NCI-H2029 treated with DMSO at 0.1 percent for 48 hours (cell line): ENCODE results near the gene GALM.
"Not testable (repeated sequence)": the region's sequence is repeated elsewhere in the genome, so short reads cannot be mapped to it uniquely, and the experiment has no call there.

Source experiments
- DNase-seq: peaks from one replicate; lab custom pipeline; 2025; lab: John Stamatoyannopoulos, UW

GALM gene

GRCh38 chr2:38682008-38682575 lies 16.2 kb downstream of the GALM start:
- DNase-seq = no peak

GRCh38 chr2:38682620-38683019 lies 16.7 kb downstream of the GALM start:
- not testable (repeated sequence) for DNase-seq

GRCh38 chr2:38683766-38684165 lies 17.9 kb downstream of the GALM start:
- DNase-seq = no peak

GRCh38 chr2:38685116-38685735 lies 19.3 kb downstream of the GALM start:
- no peak for DNase-seq

- no peak for DNase-seq
These were observed 24.8 kb downstream of the GALM start for GRCh38 chr2:38690499-38691420.

GRCh38 chr2:38691994-38692393 lies 26.1 kb downstream of the GALM start:
- DNase-seq = no peak

GRCh38 chr2:38692636-38693318 lies 26.9 kb downstream of the GALM start:
- DNase-seq = no peak

GRCh38 chr2:38697116-38697840 lies 31.4 kb downstream of the GALM start:
- no peak for DNase-seq

- DNase-seq = no peak
These were observed 32.6 kb downstream of the GALM start for GRCh38 chr2:38698467-38699003.

- no peak for DNase-seq
These were observed 34.3 kb downstream of the GALM start for GRCh38 chr2:38700113-38700785.

GRCh38 chr2:38700881-38701458 lies 35.1 kb downstream of the GALM start:
- no peak for DNase-seq

- no peak for DNase-seq
These were observed 35.6 kb downstream of the GALM start for GRCh38 chr2:38701542-38701941.

- DNase-seq = no peak
These were observed 36.5 kb downstream of the GALM start for GRCh38 chr2:38702413-38702812.

- DNase-seq = not testable (repeated sequence)
These were observed 37.4 kb downstream of the GALM start for GRCh38 chr2:38703336-38703735.

- no peak for DNase-seq
These were observed 38.8 kb downstream of the GALM start for GRCh38 chr2:38704664-38705063.

- no peak for DNase-seq
These were observed 41.0 kb downstream of the GALM start for GRCh38 chr2:38706846-38707345.

GRCh38 chr2:38708491-38708890 lies 42.6 kb downstream of the GALM start:
- DNase-seq = not testable (repeated sequence)

- no peak for DNase-seq
These were observed 43.1 kb downstream of the GALM start for GRCh38 chr2:38708900-38709566.

- no peak for DNase-seq
These were observed 43.8 kb downstream of the GALM start for GRCh38 chr2:38709567-38710194.
